Bone marrow (tissue), 2 donors: ENCODE data around the gene ADRA2B.

ENCODE experiments used
- DNase-seq, 2 donors: peaks; one replicate each; lab custom pipeline; 2025; lab: John Stamatoyannopoulos, UW

The ADRA2B gene

GRCh38 chr2:96137321-96138178, 21.2 kb upstream of the ADRA2B start:
- DNase-seq: no peak

DNA sequence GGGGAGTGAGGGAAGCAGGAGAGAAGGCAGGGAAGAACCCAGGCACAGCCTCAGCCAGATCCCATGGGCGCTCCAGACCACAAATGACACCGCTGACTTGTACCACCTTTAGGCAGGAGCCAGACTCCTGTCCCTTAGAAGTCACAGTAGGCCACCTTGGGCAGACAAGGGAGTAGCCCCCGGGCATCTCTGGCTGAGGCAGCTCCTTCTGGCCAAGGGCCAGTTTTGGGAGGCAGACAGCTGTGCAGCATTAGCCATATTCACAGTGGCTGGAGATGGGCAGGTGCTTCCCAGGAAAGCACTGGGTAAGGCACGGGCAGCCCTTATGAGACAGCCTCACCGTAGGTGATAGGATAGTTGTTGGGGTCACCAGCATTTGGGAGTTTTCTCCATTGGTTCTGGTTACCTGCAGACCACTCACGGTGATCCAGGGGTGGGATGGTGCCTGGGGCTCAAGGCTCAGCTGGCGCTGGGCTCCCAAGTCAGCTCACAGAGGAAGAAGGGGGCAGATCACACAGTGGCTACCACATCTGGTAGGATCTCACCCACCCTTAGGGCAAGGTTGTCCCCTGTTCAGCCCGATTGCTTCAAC, 19.9 kb upstream of the ADRA2B start:
- DNase-seq: no peak

DNA sequence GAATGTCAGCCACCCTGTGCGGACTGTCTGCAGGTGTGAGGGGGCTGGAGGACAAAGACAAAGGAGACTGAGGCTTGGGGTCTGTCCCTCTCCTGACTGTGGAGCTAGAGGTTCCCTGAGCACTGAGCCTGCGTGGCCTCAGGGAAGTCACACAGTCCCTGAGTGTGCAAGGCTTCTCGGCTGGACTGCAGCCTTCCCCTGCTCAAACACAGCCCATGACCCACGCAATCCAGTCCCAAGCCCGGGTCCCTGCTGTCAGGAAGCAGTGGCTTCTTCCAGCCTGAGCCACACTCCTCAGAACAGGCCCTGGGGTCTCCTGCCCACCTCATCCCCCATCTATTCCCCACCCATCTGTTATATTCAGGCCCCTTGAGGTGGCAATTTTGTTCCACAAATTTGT, 19.2 kb upstream of the ADRA2B start:
- DNase-seq: no peak

GRCh38 chr2:96135171-96135570, 18.8 kb upstream of the ADRA2B start:
- no peak for DNase-seq

GRCh38 chr2:96134421-96134820, 18.1 kb upstream of the ADRA2B start:
- DNase-seq: no peak

DNA sequence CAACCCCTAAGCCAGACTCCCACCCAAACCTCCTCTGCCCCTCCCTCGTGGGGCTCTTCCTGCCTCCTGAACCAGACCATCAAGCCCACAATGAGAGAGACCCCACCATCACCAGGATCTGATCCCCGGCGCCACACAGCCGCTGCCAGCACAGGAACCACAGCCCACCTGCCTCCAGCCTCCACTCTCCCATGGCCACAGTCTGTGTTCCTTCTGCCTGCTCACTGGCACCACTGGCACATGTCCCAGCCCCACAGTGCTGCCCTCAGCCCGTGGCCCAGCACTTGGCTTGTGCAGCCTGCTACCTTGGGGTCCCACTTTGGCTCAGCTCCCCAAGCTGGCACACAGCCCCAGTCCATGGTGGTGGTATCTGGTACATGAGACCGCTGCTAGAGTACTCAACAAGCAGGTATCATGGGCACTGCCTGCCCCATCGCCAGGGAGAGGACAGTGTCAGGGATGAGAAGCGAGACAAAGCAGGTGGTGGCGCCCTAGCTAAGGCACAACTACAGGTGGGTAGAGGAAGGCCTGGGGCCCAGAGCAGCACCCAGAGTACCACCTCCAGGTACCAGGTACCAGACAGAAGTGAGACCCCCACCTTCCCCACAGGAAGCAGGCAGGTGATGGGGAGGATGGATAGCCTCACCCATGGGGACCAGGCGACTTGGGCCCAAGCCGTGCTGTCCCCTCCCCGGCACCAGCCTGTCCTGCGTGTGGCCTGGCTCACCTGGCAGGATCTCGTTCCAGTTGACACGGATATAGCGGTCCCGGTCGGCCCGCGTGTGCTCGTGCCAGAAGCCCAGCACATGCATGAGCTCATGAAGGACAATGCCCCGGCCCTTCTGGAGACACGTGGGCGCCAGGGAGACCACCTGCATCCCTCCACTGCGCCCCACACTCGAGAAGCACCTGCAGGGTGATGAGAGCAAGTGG, 15.7 kb upstream of the ADRA2B start:
- DNase-seq: no peak

- no peak for DNase-seq
Measured at GRCh38 chr2:96131152-96131812, 14.9 kb upstream of the ADRA2B start.

DNA sequence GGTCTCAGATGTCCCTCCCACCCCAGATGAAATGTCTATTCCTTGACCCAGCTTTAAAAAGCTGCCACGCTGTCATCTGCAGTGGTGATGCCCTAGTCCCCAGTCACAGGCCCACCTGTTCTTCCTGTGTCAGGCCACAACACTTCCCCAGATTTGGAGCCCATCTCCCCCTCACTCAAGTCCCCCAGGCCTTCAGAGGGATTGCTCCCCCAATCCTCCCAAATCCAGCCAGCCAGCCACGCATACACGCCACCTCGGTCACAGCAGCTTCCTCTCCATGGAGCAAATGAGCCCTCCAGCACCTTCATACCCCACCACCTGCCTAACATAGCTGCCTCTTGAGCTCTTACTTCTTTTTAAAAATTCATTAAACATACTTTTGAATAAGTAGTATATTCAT, 14.1 kb upstream of the ADRA2B start:
- no peak for DNase-seq

GRCh38 chr2:96129528-96130120, 13.3 kb upstream of the ADRA2B start:
- no peak for DNase-seq

DNA sequence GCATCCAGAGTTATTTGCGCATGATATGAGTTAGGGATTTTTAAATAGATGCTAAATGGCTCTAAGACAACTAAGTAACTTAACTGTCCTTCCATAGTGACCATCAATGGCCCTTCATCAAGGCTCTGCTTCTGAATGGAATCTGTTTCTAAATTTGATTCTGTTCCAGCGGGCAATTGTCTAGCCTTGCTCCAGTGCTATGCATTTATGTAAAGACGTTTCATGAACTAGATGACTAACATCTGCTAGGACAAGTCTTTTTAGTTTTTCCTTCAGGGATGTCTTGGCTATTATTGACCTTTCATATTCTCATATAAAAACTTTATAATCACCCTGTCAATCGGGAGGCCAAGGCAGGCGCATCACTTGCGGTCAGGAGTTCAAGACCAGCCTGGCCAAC, 12.1 kb upstream of the ADRA2B start:
- no peak for DNase-seq

- DNase-seq: no peak
Measured at GRCh38 chr2:96124406-96125265, 8.3 kb upstream of the ADRA2B start.

- DNase-seq: no peak
Measured at GRCh38 chr2:96123936-96124335, 7.6 kb upstream of the ADRA2B start.

- no peak for DNase-seq
Measured at GRCh38 chr2:96123290-96123689, 6.9 kb upstream of the ADRA2B start.

GRCh38 chr2:96122391-96122790, 6.0 kb upstream of the ADRA2B start:
- DNase-seq: no peak

GRCh38 chr2:96121414-96121813, 5.0 kb upstream of the ADRA2B start:
- DNase-seq: no peak

- DNase-seq: no peak
Measured at GRCh38 chr2:96120991-96121390, 4.6 kb upstream of the ADRA2B start.

GRCh38 chr2:96120091-96120720, 3.8 kb upstream of the ADRA2B start:
- DNase-seq: no peak

DNA sequence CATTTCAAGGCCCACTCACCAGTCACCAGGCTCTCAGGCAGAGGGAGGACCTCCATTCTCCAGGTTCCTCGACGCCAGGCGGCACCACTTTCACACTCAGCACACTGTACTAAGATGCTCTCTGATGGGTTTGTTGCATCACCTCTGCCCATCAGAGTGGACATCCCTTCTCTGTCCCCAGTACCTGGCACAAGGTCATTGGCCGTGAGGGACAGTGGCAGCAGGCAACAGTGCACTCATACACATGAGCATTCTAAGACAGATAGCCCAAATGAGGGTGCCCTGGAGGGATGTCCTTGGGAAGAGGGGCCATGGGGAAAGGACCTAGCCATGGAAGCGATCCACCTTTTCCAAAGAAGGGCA, 3.0 kb upstream of the ADRA2B start:
- DNase-seq: no peak

DNA sequence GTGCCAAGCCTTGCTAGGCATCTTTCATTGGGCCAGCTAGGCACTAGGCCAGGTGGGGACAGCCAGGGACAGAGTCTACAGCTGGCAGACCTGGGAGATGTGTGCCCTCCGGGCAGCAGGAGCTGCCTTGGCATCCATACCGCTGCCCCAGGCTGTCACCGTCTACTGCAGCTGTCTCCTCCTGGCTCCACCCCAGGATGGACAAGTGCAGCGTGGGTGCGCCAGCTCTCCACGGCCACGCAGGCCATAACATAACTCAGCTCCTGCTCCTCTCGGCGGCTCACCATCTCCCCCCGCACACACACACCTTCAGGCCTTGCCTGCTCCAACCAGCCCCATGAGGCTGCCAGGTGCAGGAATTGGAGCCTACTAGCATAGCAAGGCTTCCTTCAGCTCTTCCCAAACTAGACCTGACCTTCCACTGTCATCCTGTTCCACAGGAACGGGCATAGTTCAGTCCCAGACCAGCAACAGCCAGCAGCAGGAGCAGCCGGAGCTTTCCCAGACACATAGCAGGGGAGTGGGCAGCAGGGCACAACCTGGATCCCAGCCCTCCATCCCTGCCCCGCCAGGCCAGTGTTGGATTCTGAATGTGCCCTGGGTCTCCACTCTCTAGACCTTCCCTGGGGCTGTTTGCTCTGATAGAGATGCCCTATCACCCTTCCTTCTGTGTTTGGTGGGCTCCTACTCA, 2.5 kb upstream of the ADRA2B start:
- DNase-seq: no peak
